HEK293T (cell line): ENCODE data around the gene BCL2L2.
"Not testable (repeated sequence)": the region's sequence is repeated elsewhere in the genome, so short reads cannot be mapped to it uniquely, and the experiment has no call there.

Experiments used
- CTBP1 ChIP-seq: fragments of 450-650 bp; IDR thresholded peaks from 2 replicates; pipeline ENCODE4 v1.6.1; 2016; ENCODE audit warnings: borderline replicate concordance
- ELF4 ChIP-seq: fragments of 450-650 bp; IDR thresholded peaks from 2 replicates; pipeline ENCODE4 v1.6.1; 2017; ENCODE audit warnings: antibody characterized with exemption
- FOXM1 ChIP-seq: fragments of 450-650 bp; IDR thresholded peaks from 2 replicates; pipeline ENCODE4 v1.6.1; 2017; ENCODE audit warnings: mild to moderate bottlenecking, borderline replicate concordance
- HDGF ChIP-seq: fragments of 450-650 bp; IDR thresholded peaks from 2 replicates; pipeline ENCODE4 v1.6.1; 2017; ENCODE audit warnings: antibody characterized with exemption, borderline replicate concordance
- NFRKB ChIP-seq: fragments of 450-650 bp; IDR thresholded peaks from 2 replicates; pipeline ENCODE4 v1.6.1; 2016; ENCODE audit warnings: mild to moderate bottlenecking, moderate library complexity
- SUZ12 ChIP-seq: fragments of 450-650 bp; IDR thresholded peaks from 2 replicates; pipeline ENCODE4 v1.6.1; 2016; ENCODE audit warnings: mild to moderate bottlenecking
- TARDBP ChIP-seq: fragments of 450-650 bp; IDR thresholded peaks from 2 replicates; pipeline ENCODE4 v1.6.1; 2016
- ZNF384 ChIP-seq: fragments of 450-650 bp; IDR thresholded peaks from 2 replicates; pipeline ENCODE4 v1.6.1; 2016
- TF ChIP-seq, protein P1 (sequence below): fragments of 450-650 bp; IDR thresholded peaks from 2 replicates; pipeline ENCODE4 v1.6.1; 2016

DNA sequence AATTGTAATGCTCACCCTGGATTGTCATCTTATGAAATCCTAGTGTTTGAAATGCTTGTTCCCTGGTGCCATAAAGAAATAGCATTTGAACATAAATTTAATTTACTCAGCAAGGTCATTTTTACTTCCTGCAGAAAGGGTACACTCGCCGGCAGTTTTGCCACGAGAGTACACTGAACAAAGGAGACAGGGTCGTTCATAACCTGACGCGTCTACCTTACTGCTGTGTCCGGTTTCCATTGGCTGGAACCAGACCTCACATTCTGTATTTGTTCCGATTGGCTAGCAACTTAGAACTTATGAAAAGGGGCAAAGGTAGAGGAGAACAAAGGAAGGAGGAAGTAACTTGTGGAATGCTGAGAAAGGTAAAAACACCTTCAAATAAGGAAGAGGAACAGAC lies 45.8 kb upstream of the BCL2L2 start:
- TF ChIP-seq, protein P1, sequence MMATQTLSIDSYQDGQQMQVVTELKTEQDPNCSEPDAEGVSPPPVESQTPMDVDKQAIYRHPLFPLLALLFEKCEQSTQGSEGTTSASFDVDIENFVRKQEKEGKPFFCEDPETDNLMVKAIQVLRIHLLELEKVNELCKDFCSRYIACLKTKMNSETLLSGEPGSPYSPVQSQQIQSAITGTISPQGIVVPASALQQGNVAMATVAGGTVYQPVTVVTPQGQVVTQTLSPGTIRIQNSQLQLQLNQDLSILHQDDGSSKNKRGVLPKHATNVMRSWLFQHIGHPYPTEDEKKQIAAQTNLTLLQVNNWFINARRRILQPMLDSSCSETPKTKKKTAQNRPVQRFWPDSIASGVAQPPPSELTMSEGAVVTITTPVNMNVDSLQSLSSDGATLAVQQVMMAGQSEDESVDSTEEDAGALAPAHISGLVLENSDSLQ: not testable (repeated sequence)
- not testable (repeated sequence) for TF ChIP-seq TARDBP, SUZ12, CTBP1, HDGF, ZNF384, ELF4, FOXM1, NFRKB
